GM21723 (cell line): ENCODE results near the gene RPS25.
A peak's percentile ranks its signal among the peaks of the same experiment; 100 is the strongest.
"Not testable (repeated sequence)": the region's sequence is repeated elsewhere in the genome, so short reads cannot be mapped to it uniquely, and the experiment has no call there.

ENCODE experiments used
- ATAC-seq: cut with Tn5 transposase; IDR thresholded peaks from one replicate; pipeline ENCODE4 v1.9.1; 2021; ENCODE audit warnings: mild to moderate bottlenecking, moderate library complexity; ENCODE audit not compliant: unreplicated experiment

RPS25 gene

DNA sequence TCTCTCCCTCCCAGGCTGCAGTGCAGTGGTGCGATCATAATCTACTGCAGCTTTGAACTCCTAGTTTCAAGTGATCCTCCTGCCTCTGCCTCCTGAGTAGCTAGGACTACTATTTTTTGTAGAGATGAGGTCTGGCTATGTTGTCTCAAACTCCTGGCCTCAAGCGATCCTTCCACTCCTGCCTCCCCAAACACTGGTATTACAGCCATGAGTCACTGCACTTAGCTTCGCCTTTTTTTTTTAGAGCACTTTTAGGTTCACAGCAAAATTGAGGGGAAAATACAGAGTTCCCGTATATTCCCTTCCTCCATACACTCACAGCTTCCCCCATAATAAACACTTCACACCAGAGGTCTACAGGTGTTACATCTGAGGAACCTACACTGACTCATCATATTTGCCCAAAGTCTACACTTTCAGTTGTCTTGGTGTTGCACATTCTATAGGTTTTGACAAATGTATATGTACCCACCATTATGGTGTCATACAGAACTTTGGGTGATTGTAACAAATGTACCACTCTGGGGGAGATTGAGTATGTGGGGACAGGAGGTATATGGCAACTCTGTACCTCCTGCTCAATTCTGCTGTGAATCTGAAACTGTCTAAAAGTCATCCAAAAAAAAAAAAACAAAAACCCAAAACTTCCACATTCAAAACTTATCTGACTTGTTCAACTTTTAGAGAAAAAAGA, 23.8 kb upstream of the RPS25 start:
- ATAC-seq: no peak

DNA sequence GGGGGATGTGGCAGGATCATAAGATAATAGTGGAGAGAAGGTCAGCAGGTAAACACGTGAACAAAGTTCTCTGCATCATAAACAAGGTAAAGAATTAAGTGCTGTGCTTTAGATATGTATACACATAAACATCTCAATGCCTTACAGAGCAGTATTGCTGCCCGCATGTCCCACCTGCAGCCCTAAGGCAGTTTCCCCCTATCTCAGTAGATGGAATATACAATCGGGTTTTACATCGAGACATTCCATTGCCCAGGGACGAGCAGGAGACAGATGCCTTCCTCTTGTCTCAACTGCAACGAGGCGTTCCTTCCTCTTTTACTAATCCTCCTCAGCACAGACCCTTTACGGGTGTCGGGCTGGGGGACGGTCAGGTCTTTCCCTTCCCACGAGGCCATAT, 21.3 kb upstream of the RPS25 start:
- ATAC-seq: not testable (repeated sequence)

- no peak for ATAC-seq
Observed at GRCh38 chr11:119038884-119039283, 20.7 kb upstream of the RPS25 start.

- ATAC-seq: no peak
Observed at GRCh38 chr11:119034813-119035212, 16.7 kb upstream of the RPS25 start.

GRCh38 chr11:119033421-119033820, 15.3 kb upstream of the RPS25 start:
- ATAC-seq: not testable (repeated sequence)

DNA sequence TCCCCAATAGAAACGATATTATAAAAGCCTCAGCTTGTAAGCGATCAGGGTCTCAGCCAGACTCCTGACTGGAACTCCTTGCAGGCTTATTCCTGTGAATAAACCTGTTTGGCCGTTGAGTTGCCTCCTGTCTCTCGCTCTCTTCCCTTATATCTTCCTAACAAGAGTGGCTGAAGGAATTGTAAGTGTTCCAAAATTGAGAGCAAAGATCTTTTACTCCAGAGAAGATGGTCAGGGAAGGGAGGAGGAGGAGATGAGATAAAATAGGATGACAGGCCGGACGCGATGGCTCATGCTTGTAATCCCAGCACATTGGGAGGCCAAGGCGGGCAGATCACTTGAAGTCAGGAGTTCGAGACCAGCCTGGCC, 13.8 kb upstream of the RPS25 start:
- ATAC-seq: no peak

- ATAC-seq: peak; percentile 83
Observed at GRCh38 chr11:119030329-119031047, 12.3 kb upstream of the RPS25 start, which contains the start of gene SLC37A4. Gene SLC37A4 (minus strand): TSS chr11:119030877.

DNA sequence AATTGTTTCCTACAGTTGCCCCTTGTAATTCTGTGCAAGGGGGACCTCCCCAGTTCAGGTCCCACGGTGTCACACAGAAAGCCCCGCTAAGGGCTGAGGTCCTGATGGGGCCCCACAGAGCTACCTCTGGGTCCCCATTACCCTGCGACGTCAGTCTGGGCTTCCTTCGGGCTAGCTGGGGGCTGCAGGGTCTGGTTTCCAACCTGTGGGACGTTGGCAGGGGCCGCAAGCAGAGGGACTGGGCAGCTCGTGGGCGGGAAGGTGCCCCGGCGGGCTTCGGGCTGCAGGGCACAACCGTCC, 11.8 kb upstream of the RPS25 start:
- ATAC-seq: peak; percentile 26

GRCh38 chr11:119029340-119030028, 11.3 kb upstream of the RPS25 start:
- peak; percentile 23 for ATAC-seq

GRCh38 chr11:119029069-119029339, 10.9 kb upstream of the RPS25 start:
- ATAC-seq: no peak

- no peak for ATAC-seq
Observed at GRCh38 chr11:119028346-119029068, 10.4 kb upstream of the RPS25 start.

- no peak for ATAC-seq
Observed at GRCh38 chr11:119027561-119028345, 9.6 kb upstream of the RPS25 start.

DNA sequence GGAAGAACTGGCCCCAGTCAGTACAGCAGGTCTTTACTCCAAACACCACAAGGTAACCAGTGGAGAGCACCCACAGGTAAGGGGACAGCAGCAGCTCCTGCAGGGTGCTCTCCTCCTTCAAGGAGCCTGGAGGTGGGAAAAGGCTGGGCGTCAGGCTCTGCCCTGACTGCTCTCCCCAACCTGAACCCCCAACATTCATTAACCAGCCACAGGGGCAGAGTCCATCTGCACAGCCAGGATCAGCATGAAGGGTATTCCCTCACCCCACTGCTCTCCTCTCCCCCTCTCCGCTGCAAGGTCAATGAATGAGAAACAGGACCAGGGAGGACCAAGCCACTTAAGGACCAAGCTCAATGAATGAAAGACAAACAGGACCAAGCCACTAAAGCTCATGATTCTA, 8.8 kb upstream of the RPS25 start:
- no peak for ATAC-seq

DNA sequence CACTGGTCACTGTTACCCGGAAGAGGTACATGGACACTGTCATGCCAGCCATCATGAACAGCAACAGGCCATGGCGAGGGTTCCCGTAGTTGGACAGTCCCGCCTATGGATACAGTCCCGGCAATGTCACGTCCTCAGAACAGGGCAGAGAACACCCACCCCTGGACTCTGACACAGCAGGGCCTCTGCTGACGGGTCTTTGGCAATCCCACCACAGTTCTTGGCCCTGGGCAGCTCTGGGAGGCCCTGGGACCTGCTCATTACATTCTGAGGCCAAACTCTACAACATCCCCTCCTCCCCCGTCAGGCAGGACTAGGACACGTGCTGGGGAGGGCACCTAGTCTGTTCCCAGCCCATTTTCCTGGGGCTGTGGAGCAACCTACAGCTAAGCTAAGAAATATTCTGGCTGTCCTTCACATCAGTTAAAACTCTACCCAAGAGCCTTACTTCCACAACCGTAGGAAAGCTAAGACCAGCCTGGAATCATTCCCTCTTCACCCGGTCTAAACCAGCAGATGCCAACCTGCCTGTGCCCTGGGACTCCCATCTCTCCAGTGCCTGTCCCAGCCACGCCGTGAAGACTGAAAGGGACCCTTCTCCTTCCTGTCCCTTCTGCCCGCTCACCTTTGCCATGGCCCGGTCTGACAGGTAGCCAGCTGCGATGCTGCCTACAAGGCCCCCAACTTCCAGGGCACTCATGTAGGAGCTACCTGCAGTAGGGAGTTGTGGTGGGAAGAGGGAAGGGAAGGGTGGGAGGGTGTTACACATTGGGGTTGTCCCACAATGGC, 8.0 kb upstream of the RPS25 start:
- no peak for ATAC-seq

- ATAC-seq: no peak
Observed at GRCh38 chr11:119025541-119025940, 7.4 kb upstream of the RPS25 start.

DNA sequence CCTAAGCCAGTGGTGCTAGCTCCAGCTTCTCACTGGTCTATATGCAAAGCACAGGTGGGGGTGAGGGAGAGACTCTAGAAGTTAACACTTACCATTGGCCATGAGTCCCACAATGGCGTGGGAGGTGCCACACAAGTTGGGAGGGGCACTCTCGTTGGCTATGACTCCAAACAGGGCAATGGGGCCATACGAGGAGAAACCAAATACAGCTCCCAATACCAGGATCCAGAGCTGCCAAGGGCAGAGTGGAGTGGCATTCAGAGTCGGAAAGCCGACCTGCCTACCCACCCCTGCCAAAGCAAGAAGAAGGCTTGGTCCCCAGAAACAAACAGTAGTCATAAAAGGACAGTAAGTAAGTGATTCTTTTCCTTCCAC, 6.9 kb upstream of the RPS25 start:
- no peak for ATAC-seq

DNA sequence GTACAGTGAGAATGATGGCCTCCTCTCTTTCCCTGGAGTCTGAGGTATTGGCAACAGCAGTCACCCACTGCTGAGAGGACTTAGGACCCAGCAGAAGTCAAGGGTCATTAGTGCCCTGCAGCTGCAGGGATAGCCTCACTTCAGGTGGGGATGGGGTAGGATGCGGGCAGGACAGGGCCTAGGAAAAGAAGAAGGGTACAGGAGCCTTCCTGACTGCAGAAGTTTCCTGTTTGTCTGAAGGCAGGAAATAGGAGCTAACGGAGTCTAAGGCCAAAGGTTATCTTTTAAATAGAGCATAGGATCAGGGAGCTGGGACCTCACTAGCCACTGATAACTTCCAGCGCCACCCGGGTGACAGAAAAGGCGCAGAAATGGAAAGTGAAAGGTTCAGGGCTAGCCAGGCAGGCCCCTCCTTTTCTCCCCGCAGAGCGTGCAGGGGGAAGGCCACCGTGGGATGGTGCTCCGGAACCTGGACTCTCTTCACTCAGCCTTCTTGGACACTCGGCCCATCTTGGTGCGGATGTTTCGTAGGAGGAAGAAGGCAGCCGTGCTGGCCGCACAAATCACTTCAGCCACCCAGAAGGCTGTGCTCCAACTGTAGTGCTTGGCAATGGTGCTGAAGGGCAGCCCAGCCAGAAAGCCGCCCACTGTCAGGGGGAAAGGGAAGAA, 6.4 kb upstream of the RPS25 start:
- no peak for ATAC-seq

DNA sequence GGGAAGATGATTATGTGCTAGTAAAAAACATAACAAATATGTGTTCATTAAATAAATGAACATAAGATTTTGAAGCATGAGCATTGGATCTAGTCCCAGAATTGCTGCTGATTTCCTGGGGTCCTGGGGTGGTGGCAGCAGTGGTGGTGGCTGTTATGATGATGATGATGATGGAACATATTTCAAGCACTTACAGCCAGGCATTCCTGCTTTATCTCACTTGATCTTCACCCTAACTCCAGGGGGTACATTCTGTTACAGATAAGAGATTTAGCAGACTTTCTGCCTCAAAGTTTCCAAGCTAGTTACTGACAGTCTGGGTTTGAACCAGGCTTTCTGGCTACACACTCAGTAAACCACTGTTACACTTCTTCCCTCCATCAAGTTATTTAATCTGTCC, 5.6 kb upstream of the RPS25 start:
- no peak for ATAC-seq

GRCh38 chr11:119021631-119022030, 3.5 kb upstream of the RPS25 start:
- ATAC-seq: no peak

DNA sequence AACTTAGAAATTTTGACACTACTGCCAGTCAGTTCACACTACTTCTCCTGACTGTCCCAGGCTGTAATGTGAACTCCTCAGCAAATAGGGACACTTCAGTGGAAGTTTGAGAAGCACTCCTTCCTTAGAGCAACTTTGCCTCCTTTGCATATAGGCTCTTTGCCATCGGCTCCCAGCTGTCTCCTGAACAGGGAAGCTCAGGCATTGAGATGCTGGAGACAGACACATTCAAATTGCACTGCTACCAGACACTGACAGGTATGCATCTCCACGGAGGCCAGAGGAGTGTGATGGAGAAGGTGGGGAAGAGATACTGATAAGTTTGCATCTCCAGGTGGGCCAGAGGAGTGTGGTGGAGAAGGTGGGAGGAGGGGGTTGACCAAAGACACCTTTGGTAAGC, 1.9 kb upstream of the RPS25 start:
- no peak for ATAC-seq
